CD4-positive, alpha-beta memory T cell (primary cell): Measurements from ENCODE around the gene TMF1. TPM values are rescaled to one million over a fixed set of nuclear protein-coding genes. Genes with fewer than 3 reads are reported as not detected.

Experiments
- CTCF ChIA-PET: fragments of 350-600 bp; sonication (Branson Sonifier 250); formaldehyde crosslinking; loops from one replicate; lab custom pipeline; 2021; ENCODE audit warnings: inconsistent platforms; ENCODE audit not compliant: partially characterized antibody; lab: Charles Lee
- POLR2A ChIA-PET: fragments of 350-600 bp; sonication (Branson Sonifier 250); formaldehyde crosslinking; loops from one replicate; lab custom pipeline; 2021; ENCODE audit not compliant: partially characterized antibody; lab: Charles Lee
- DNase-seq, 5 donors: peaks; one replicate each; pipeline versions ENCODE4 v3.0.0 to v3.0.0-alpha.2; 2020 to 2022; ENCODE audit warnings: mixed read lengths in 1 of 5
- H3K27ac ChIP-seq: one replicate; pipeline ENCODE4 v1.7.0; 2013; ENCODE audit warnings: low read depth, low read length
- H3K27me3 ChIP-seq: 2 replicates; pipeline ENCODE4 v1.7.0; 2013; ENCODE audit warnings: mild to moderate bottlenecking, low read length, moderate library complexity; ENCODE audit not compliant: insufficient read depth
- H3K36me3 ChIP-seq: 2 replicates; pipeline ENCODE4 v1.7.0; 2013; ENCODE audit warnings: mild to moderate bottlenecking, low read length, moderate library complexity; ENCODE audit not compliant: insufficient read depth
- H3K4me1 ChIP-seq: 2 replicates; pipeline ENCODE4 v1.7.0; 2013; ENCODE audit warnings: mild to moderate bottlenecking, low read length, moderate library complexity; ENCODE audit not compliant: insufficient read depth
- H3K4me3 ChIP-seq, 2 donors: one replicate each; pipeline ENCODE4 v1.7.0; 2013; ENCODE audit warnings: low read length in 2 of 2, mild to moderate bottlenecking in 1 of 2
- H3K9me3 ChIP-seq, 2 donors: one replicate each; pipeline ENCODE4 v1.7.0; 2013; ENCODE audit warnings: low read length in 2 of 2, control low read depth in 1 of 2; ENCODE audit not compliant: control insufficient read depth in 1 of 2
- H3K27ac Mint-ChIP-seq, 7 donors: one replicate each; pipeline ENCODE4 v1.8.0; 2020 to 2021; ENCODE audit warnings: mixed read lengths in 7 of 7, mild to moderate bottlenecking in 6 of 7, inconsistent platforms in 3 of 7, moderate library complexity in 3 of 7
- H3K27me3 Mint-ChIP-seq, 2 donors: one replicate each; pipeline ENCODE4 v1.8.0; 2020 to 2021; ENCODE audit warnings: mixed read lengths in 2 of 2
- H3K36me3 Mint-ChIP-seq, 2 donors: one replicate each; pipeline ENCODE4 v1.8.0; 2020 to 2021; ENCODE audit warnings: mixed read lengths in 2 of 2, inconsistent platforms in 1 of 2, mild to moderate bottlenecking in 1 of 2
- H3K4me1 Mint-ChIP-seq, 4 donors: one replicate each; pipeline ENCODE4 v1.8.0; 2020 to 2021; ENCODE audit warnings: mixed read lengths in 4 of 4, mild to moderate bottlenecking in 1 of 4
- H3K4me3 Mint-ChIP-seq, 8 donors: one replicate each; pipeline ENCODE4 v1.8.0; 2020 to 2021; ENCODE audit warnings: mixed read lengths in 8 of 8, mild to moderate bottlenecking in 7 of 8, moderate library complexity in 6 of 8, inconsistent platforms in 3 of 8
- H3K9me3 Mint-ChIP-seq, 8 donors: one replicate each; pipeline ENCODE4 v1.8.0; 2020 to 2021; ENCODE audit warnings: mixed read lengths in 8 of 8, mild to moderate bottlenecking in 5 of 8, inconsistent platforms in 3 of 8, moderate library complexity in 1 of 8
- intact Hi-C: fragments of 100-400 bp; cut with micrococcal nuclease; formaldehyde crosslinking; loops from one replicate; pipeline ENCODE4 v1.15.1; 2023
- polyA plus RNA-seq, 2 donors: library from polyadenylated mRNA; unstranded; fragments of 300-500 nt; fragmentation: Illumina TruSeq; gene quantifications; one replicate each; pipeline ENCODE4 v1.2.3, GENCODE V29; 2021
- total RNA-seq, 2 experiments: library from RNA; stranded (reverse); gene quantifications; one replicate each; pipeline ENCODE4 v1.2.3, GENCODE V29; 2021

Gene TMF1
- total and polyA plus RNA-seq, 4 experiments from 2014 or later: 42.8 to 61.0 (median 50.8) TPM

DNA sequence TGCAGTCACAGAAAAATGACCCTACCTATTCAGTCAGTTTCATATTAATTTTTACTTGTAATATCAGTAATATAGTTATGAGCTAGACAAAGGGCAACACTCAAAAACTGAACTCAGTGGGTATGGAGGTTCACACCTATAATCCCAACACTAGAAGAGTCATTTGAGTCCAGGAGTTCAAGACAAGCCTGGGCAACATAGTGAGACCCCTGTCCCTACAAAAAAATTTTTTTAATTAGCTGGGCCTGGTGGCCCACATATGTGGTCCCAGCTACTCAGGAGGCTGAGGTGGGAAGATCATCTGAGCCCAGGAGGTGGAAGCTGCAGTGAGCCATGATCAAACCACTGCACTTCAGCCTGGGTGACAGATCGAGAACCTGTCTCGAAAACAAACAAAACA lies 3.1 kb downstream of the TMF1 start:
- H3K36me3 Mint-ChIP-seq: peaks cover 27 to 60% of the 10 kb centered on the region in 2 donors
- no peak overlapping the region for H3K4me3 ChIP-seq
- H3K36me3 ChIP-seq: peaks cover 22% of the 10 kb centered on the region
- no peak overlapping the region for H3K27ac ChIP-seq
- POLR2A ChIA-PET: interaction anchor here (6.8 kb wide), 1 partner anchor 38 kb away, joined by 287 read pairs; the partner anchor contains the start of genes ARL6IP5 and UBA3
- no peaks in the 10 kb centered on the region for H3K27me3 Mint-ChIP-seq
- H3K4me1 ChIP-seq: peaks cover 59% of the 10 kb centered on the region
- intact Hi-C loops: no loop called here
- H3K4me1 Mint-ChIP-seq: peaks cover 39 to 70% (median 48%) of the 10 kb centered on the region in 4 donors
- peaks cover 0 to 2% (median 0%) of the 10 kb centered on the region in 8 donors for H3K9me3 Mint-ChIP-seq
- no peaks in the 10 kb centered on the region for H3K27me3 ChIP-seq
- H3K9me3 ChIP-seq: no peaks in the 10 kb centered on the region
- peak overlapping the region in 2 of 7 donors; percentile 72 to 99 for H3K27ac Mint-ChIP-seq
- H3K4me3 Mint-ChIP-seq: peak overlapping the region in 6 of 8 donors; percentile 40 to 80 (median 58)
- CTCF ChIA-PET: interaction anchor here (1.1 to 6.0 kb wide), 3 partner anchors 36 to 72 kb away, joined by 4 to 33 read pairs (median 6); partner anchors contain the start of gene ARL6IP5
- no peak for DNase-seq

- Histone ChIP-seq H3K27me3 (no peaks in the 10 kb centered on the region), H3K27ac (no peak overlapping the region), H3K4me1 (peaks cover 36% of the 10 kb centered on the region), H3K4me3 (no peak overlapping the region), H3K36me3 (peaks cover 33% of the 10 kb centered on the region), H3K9me3 (no peaks in the 10 kb centered on the region)
- intact Hi-C loops: no loop called here
- ChIA-PET CTCF (interaction anchor here (1.4 kb wide), 1 partner anchor 42 kb away, joined by 3 read pairs; no protein-coding TSS in a partner anchor), POLR2A (interaction anchor here (0.7 to 1.0 kb wide), 2 partner anchors 47 to 64 kb away, joined by 3 to 4 read pairs; no protein-coding TSS in a partner anchor)
- no peak overlapping the region for H3K4me3 Mint-ChIP-seq
- H3K27me3 Mint-ChIP-seq: no peaks in the 10 kb centered on the region
- no peaks in the 10 kb centered on the region for H3K9me3 Mint-ChIP-seq
- no peak for DNase-seq
- peaks cover 29 to 44% (median 32%) of the 10 kb centered on the region in 4 donors for H3K4me1 Mint-ChIP-seq
- H3K27ac Mint-ChIP-seq: peak overlapping the region in 4 of 7 donors; percentile 2 to 88 (median 12)
- H3K36me3 Mint-ChIP-seq: peaks cover 43 to 62% of the 10 kb centered on the region in 2 donors
Observed at GRCh38 chr3:69044608-69045007, 7.5 kb downstream of the TMF1 start.

- H3K36me3 Mint-ChIP-seq: peaks cover 54 to 70% of the 10 kb centered on the region in 2 donors
- no peaks in the 10 kb centered on the region for H3K27me3 Mint-ChIP-seq
- H3K4me3 ChIP-seq: no peak overlapping the region
- H3K36me3 ChIP-seq: peaks cover 57% of the 10 kb centered on the region
- no peak overlapping the region for H3K4me3 Mint-ChIP-seq
- no peak for DNase-seq
- CTCF ChIA-PET: no interaction called here
- H3K27ac ChIP-seq: no peak overlapping the region
- H3K27ac Mint-ChIP-seq: no peak overlapping the region
- H3K9me3 Mint-ChIP-seq: no peaks in the 10 kb centered on the region
- no peaks in the 10 kb centered on the region for H3K9me3 ChIP-seq
- intact Hi-C loops: no loop called here
- H3K4me1 Mint-ChIP-seq: peaks cover 0 to 7% (median 3%) of the 10 kb centered on the region in 4 donors
- no peaks in the 10 kb centered on the region for H3K4me1 ChIP-seq
- POLR2A ChIA-PET: interaction anchor here (0.7 kb wide), 1 partner anchor 18 kb away, joined by 3 read pairs; no protein-coding TSS in a partner anchor
- H3K27me3 ChIP-seq: no peaks in the 10 kb centered on the region
Observed at GRCh38 chr3:69033470-69033869, 18.7 kb downstream of the TMF1 start.

GRCh38 chr3:69032737-69033136 lies 19.4 kb downstream of the TMF1 start:
- ChIA-PET POLR2A (interaction anchor here (0.7 kb wide), 1 partner anchor 19 kb away, joined by 3 read pairs; no protein-coding TSS in a partner anchor), CTCF (no interaction called here)
- Histone ChIP-seq H3K9me3 (no peaks in the 10 kb centered on the region), H3K36me3 (peaks cover 57% of the 10 kb centered on the region), H3K27me3 (no peaks in the 10 kb centered on the region), H3K4me3 (no peak overlapping the region), H3K4me1 (no peaks in the 10 kb centered on the region), H3K27ac (no peak overlapping the region)
- intact Hi-C loops: no loop called here
- no peak overlapping the region for H3K4me3 Mint-ChIP-seq
- H3K27ac Mint-ChIP-seq: peak overlapping the region in 3 of 7 donors; percentile 6 to 46 (median 30)
- peaks cover 0 to 7% (median 3%) of the 10 kb centered on the region in 4 donors for H3K4me1 Mint-ChIP-seq
- no peaks in the 10 kb centered on the region for H3K27me3 Mint-ChIP-seq
- H3K9me3 Mint-ChIP-seq: no peaks in the 10 kb centered on the region
- no peak for DNase-seq
- peaks cover 55 to 69% of the 10 kb centered on the region in 2 donors for H3K36me3 Mint-ChIP-seq

DNA sequence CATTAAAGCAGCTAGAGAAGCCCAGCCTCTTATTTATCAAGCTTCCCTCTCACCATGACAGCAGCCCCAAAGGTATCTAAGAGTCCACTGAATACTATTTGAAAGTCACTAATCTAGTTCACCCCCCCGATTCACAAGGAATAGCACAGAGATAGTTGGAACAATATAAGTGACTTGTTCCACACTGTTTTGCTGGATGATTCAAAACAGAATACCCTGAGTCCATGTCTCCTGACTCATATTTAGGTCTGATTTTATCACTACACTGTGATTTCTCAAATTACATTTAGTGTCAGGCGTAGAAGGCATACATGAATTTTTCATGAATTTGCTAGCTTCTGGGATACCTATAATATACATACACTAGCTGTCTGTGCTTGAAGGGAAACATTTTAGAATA lies 20.0 kb downstream of the TMF1 start:
- no peaks in the 10 kb centered on the region for H3K27me3 ChIP-seq
- Mint-ChIP-seq H3K36me3 (peaks cover 58 to 72% of the 10 kb centered on the region in 2 donors), H3K4me1 (peaks cover 0 to 7% (median 3%) of the 10 kb centered on the region in 4 donors), H3K27ac (no peak overlapping the region), H3K9me3 (no peaks in the 10 kb centered on the region), H3K27me3 (no peaks in the 10 kb centered on the region), H3K4me3 (no peak overlapping the region)
- H3K4me1 ChIP-seq: no peaks in the 10 kb centered on the region
- no peaks in the 10 kb centered on the region for H3K9me3 ChIP-seq
- intact Hi-C loops: no loop called here
- no peak for DNase-seq
- H3K27ac ChIP-seq: no peak overlapping the region
- ChIA-PET CTCF (no interaction called here), POLR2A (interaction anchor here (0.6 to 1.0 kb wide), 2 partner anchors 19 kb away, joined by 3 to 4 read pairs; partner anchors contain the start of gene EOGT)
- H3K4me3 ChIP-seq: no peak overlapping the region
- H3K36me3 ChIP-seq: peaks cover 60% of the 10 kb centered on the region

- Histone ChIP-seq H3K27ac (no peak overlapping the region), H3K4me3 (no peak overlapping the region), H3K36me3 (peaks cover 58% of the 10 kb centered on the region), H3K27me3 (no peaks in the 10 kb centered on the region), H3K9me3 (no peaks in the 10 kb centered on the region), H3K4me1 (no peaks in the 10 kb centered on the region)
- H3K27ac Mint-ChIP-seq: no peak overlapping the region
- intact Hi-C loops: no loop called here
- H3K4me1 Mint-ChIP-seq: peaks cover 0 to 3% (median under 1%) of the 10 kb centered on the region in 4 donors
- DNase-seq: no peak
- no peaks in the 10 kb centered on the region for H3K27me3 Mint-ChIP-seq
- no peaks in the 10 kb centered on the region for H3K9me3 Mint-ChIP-seq
- no peak overlapping the region for H3K4me3 Mint-ChIP-seq
- ChIA-PET CTCF (no interaction called here), POLR2A (interaction anchor here (0.6 to 1.0 kb wide), 2 partner anchors 18 to 19 kb away, joined by 3 to 4 read pairs; partner anchors contain the start of gene EOGT)
- peaks cover 57 to 68% of the 10 kb centered on the region in 2 donors for H3K36me3 Mint-ChIP-seq
Observed at GRCh38 chr3:69031635-69032034, 20.5 kb downstream of the TMF1 start.

DNA sequence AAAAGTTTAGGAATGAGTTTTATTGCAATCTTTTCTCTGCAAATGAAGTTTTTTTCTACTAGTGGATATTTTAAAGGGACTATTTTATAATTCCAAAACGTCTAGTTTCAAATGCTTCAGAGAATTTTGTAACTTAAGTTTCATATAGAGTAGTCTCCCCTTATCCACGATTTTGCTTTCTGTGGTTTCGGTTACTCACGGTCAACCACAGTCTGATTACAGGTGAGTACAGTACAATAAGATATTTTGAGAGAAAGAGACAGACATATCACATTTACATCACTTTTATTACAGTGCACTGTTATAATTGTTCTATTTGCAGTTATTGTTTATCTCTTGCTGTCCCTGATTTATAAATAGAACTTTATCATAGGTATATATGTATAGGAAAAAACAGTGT lies 31.3 kb downstream of the TMF1 start:
- no peak for DNase-seq
- H3K36me3 Mint-ChIP-seq: peaks cover 10 to 29% of the 10 kb centered on the region in 2 donors
- H3K27me3 Mint-ChIP-seq: no peaks in the 10 kb centered on the region
- Histone ChIP-seq H3K4me3 (no peak overlapping the region), H3K9me3 (no peaks in the 10 kb centered on the region), H3K36me3 (peaks cover 18% of the 10 kb centered on the region), H3K4me1 (no peaks in the 10 kb centered on the region), H3K27ac (no peak overlapping the region), H3K27me3 (no peaks in the 10 kb centered on the region)
- ChIA-PET POLR2A (interaction anchor here (1.2 kb wide), 1 partner anchor 31 kb away, joined by 6 read pairs; the partner anchor contains the start of gene TMF1), CTCF (interaction anchor here (1.0 to 1.2 kb wide), 2 partner anchors 10 to 71 kb away, joined by 3 read pairs; no protein-coding TSS in a partner anchor)
- peaks cover 0 to 4% (median under 1%) of the 10 kb centered on the region in 4 donors for H3K4me1 Mint-ChIP-seq
- peak overlapping the region in 1 of 7 donors; percentile 17 for H3K27ac Mint-ChIP-seq
- H3K9me3 Mint-ChIP-seq: no peaks in the 10 kb centered on the region
- no peak overlapping the region for H3K4me3 Mint-ChIP-seq
- intact Hi-C loops: no loop called here
